DMS153 (cell line): ENCODE data around the gene NWD2.

Experiments
- DNase-seq: peaks from one replicate; lab custom pipeline; 2025; lab: John Stamatoyannopoulos, UW

NWD2 gene

DNA sequence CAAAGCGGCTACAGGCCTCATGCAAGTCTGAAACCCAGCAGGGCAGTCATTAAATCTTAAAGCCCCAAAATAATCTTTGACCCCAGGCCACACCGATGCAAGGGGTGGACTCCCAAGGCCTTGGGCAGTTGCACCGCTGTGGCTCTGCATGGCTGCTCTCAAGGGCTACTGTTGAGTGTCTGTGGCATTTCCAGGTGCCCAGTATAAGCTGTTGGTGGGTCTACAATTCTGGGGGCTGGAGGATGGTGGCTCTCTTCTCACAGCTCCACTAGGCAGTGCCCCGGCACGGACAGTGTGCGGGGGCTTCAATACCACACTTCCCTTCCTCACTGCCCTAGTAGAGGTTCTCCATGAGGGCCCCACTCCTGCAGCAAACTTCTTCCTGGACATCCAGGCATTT lies 60.1 kb downstream of the NWD2 start:
- no peak for DNase-seq

DNA sequence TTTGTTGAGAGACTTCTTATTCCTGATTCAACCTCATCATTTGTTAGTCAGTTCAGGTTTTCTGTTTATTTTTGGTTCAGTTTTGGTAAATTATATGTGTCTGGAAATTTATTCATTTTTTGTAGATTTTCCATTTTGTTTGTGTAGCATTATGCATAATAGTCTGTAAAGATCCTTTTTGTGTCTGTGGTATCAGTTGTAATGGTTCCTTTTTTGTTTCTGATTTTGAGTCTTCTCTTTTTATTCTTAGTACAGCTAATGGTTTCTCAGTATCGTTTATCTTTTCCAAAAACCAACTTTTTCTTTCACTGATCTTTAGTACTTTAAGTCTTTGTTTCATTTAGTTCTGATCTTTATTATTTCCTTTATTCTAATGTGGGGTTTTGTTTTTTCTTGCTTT lies 61.4 kb downstream of the NWD2 start:
- DNase-seq = no peak

DNA sequence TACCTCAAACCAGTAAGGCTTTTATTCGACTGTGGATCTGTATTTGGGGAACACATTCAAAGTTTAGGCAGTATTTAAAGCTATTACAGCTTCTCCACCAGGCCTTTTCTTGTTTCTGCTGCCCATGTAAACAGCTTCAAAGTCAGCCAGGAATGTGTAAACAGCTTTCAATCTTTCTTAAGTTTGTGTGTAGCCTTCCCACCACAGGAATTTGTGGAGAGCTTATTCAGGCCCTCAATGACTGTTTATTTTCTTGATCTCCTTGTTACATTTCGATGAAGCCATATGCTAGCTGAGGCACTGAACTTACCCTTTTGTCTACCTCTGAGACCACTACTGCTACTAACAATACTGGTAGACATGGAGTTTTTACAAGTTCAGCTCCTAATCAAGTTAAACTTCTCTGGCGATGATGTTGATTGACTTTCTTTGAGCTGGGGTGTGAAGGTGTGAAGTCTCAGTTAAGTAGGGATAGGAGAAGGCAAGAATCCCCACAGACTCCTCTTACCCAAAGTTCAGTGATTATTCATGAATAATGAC lies 72.6 kb downstream of the NWD2 start:
- no peak for DNase-seq

DNA sequence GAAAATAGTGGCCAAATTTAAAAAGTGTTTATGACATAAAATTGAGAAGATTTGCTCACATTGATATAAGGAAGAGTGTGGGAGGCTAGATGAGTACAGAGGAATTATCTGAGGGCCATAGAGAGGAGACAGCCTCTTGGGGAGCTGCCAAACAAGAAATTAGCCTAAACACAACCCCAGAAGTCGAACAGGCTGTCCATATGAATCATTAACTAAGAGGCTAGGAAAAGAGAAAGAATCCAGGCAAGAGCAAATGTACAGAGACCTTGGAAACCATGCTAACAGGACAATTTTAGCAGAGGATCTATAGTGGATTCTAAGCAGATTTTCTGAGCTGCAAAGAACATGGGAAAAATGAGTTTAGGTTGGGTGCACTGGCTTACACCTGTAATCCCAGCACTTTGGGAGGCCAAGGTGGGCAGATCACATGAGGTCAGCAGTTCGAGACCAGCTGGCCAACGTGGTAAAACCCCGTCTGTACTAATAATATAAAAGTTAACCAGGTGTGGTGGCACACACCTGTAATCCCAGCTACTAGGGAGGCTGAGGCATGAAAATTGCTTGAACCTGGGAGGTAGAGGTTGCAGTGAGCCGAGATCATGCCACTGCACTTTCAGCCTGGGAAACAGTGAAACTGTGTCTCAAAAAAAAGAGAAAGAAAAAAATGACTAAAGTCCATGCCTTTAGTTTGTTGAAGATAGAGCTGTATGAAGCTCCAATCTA lies 76.1 kb downstream of the NWD2 start:
- no peak for DNase-seq

DNA sequence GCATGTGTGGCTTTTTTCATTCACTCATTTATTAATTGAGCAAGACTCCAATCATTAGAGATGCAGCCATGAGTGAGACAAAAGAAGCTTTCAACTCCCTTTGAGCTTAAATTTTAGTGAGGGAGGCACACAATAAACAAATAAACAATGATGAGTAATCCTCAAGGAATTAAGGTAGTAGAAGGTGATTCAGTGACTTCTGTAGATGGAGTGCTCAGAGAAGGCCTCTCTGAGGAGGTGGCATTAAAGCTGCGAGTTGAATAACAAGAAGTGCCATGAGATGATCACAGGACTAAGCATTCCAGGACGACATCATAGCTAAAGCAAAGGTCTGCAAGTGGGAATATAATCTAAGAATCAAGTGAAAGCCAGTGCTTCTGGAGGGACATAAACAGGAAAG lies 77.6 kb downstream of the NWD2 start:
- DNase-seq = no peak

DNA sequence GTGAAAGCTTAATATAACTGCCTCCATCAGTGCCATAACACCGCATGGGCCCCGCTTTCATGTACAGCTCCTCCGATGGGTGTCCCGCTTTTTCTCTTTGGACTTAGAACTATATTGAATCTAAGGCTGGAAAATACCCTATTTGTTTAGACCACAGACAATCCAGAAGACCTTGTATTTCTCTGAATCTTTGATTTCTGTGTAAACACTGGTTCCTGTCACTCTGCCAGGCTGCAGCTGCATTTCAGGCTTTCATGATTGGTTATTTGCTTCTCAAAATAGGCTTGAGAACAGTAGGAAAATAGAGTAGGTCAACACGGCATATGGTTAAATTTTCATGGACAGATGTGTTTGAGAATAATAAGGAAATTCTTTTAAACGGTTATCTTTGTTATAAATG lies 80.0 kb downstream of the NWD2 start:
- DNase-seq = peak; percentile 6

DNA sequence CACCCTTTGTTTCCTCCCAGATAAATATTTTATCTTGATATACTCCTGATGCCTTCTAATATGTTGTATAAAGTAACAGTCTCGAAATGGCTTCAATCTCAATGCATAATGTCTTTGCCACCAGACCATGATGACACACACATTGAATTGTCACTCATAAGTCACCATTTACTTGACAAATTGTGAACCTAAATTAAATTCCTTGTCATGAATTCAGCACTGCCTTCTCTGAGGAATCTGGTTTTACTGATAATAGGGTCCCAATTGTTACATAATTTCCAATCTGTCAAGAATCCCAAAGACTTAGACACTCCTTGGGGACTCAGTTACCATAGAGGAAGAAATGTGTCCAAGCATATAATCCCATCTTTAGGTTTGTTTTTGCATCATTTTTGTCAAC lies 82.3 kb downstream of the NWD2 start:
- DNase-seq = no peak

DNA sequence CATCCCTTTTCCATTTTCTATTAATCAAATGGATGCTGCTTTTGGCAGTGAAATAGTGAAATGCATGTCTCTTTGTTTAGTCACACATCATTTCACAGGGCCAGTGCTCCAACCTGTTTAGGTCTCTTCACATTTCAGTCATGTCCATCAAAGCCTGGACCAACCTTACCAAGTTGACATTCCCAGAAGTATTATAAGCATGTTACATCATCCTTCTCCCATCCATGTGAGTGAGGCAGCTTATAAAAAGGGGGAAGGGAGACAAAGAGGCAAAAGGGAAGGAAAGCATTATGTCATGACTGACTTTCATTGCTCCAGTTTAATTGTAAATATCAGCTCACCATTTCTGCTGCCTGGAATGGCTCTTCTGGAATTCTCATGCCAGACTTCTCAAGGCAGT lies 94.4 kb downstream of the NWD2 start:
- DNase-seq = peak; percentile 3

DNA sequence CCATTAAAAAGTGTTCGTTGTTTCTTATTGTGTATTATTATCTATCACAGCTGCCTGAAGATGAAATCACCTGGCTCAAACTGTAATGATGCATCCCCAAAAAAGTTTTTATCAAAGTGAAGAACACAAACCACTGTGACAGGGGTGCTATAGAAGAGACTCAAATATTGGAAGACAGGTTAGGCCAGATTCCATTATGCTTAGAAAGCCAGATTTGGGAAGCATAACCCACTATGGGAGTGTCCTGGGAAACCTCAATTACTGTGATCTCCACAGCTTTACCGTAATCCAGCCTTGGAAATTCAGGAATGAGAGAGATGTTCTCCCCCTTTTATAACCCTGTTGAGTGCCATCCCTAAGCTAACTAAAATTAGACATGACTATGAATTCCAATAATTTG lies 114.2 kb downstream of the NWD2 start:
- DNase-seq = no peak

DNA sequence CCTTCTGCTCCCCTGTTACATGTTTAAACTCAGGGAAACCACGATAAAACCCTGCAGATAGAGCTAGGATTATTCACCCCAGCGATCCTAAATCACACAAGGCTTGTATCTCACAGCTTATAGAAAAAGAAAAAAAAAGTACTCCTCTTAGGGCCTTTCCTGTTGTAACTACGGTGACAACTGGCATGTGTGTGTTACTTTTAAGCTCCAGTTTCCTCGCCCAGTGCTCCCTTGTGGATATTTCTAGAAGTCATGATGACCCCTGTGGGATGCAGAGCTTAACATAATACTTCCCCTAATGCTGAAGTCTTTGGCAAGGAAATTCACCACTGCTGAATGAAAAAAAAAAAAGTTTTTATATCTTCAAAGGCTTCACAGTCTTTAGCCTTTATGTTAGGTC lies 114.7 kb downstream of the NWD2 start:
- DNase-seq = no peak

DNA sequence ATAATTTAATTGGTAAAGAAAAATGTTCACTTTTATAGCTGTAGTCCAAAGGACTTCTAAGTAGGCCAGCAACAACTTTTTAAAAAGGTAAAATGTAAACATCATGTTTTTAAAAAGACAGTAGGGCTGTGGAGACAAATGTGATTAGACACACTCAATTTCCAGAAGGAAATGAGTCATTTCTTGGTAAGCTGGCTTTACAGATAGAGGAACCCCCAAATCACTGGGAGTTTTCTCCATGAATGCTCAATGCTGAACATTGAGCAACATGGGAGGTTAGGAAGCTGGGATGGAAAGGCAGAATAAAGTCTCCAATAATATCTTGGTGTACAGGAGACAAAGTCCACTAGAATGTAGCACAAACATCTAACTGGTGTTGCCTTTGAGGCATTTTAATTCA lies 121.3 kb downstream of the NWD2 start:
- DNase-seq = no peak

DNA sequence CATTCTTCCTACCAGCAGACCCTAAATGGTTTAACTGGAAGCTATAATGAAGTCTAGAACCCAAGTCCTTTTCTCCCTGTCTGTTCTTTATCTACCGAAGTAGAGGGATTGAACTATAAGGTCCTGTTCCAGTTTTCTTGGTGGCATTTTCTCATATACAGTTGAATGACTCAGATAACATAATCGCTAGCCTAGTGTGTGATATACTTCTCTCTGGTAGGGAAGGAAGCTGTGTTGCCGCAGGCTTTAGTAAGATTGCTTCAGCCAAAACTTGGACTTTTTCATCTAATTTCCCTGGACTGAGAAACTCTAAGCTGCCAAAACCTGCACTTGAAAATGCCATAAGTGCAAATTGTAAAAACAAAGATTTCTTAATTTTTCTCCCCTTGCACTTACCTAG lies 123.4 kb downstream of the NWD2 start:
- DNase-seq = no peak

DNA sequence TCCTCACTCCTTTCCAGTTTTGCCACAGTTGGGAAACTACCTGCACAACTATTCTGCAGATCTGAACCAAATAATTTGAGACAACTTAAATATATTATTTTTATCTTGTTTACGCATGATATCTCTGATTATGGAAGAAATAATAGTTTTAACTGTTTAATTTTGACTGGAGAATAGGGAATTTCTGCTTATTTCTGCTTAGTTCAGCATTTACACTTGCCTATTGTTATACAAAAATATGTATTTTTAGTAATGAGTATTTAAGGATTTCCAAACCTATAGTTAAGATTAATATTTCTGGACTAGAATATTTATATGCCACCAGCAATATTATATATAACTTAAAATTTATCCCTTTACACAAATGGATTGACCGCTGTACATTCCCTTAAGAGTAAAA lies 125.5 kb downstream of the NWD2 start:
- no peak for DNase-seq

DNA sequence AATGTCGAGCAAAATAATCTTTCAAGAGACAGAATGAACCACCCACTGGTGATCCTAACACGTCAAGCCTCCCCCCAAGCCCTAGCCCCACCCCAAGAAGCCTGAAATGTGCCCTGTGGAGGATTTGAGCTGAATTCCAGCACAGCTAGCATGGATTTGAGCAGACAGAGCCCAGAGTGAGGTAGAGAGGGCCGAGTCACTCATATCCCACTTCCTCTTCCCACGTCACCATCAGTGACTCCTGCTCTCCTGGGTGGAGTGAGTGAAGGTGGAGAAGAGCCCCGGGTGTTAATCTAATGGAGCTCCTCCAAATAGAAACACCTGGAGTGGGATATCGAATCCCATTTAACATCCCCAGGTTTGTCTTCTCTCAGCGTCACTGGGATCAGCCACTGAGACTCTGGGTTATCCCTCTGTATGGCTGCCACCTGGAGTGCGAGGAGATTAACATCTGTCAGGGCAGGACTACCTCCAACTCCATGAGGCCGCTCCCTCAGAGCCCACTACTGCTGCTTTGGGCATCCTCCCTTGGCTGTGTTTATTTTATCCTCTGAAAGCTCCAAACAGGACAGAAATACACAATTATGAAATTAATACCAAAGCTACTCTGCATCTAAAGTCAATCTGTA lies 136.6 kb downstream of the NWD2 start:
- DNase-seq = no peak

DNA sequence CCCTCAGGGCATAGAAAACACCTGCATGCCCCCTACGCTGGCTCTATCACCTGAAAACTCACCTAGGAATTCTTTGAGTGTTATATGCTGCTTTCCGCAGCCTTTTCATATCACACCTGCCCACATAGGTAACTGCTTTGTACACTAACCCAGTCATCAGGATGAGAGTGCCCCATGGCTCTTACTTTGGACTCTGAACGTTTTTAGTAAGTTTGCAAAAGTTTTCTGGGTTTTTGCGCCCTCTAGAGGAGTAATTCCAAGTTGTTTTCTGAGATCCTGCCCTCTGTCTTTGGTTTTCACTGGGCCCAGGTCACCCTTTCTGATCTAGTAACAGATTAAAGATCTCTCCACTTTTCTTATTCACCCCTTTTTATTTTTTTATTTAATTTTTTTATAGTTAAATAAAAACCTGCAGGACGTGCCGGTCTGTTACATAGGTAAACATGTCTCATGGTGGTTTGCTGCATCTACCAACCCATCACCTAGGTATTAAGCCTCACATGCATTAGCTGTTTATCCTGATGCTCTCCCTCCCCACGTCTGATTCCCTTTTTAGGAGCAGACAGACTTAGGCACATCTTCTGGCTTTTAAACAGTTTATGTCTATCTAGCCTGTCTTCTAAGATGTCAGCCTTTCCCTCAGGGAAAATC lies 139.2 kb downstream of the NWD2 start:
- DNase-seq = no peak

DNA sequence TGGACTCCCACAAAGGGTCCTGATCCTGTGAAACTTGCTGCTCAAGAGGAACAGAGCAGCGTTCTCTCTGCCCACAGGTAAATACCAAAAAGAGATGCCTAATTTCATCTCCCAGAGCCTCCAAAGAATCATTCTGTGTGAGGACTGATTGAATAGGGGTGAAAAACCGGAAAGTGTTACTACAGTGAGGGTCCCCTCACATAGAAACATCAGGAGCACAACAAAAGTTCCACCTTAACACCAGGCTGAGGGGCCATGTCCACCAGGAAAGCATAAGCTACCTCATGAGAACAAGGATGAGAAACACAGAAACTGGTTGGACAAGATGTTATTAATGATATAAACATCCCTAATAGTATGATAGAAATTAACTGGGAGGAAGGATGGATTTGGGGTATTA lies 140.9 kb downstream of the NWD2 start:
- DNase-seq = no peak

DNA sequence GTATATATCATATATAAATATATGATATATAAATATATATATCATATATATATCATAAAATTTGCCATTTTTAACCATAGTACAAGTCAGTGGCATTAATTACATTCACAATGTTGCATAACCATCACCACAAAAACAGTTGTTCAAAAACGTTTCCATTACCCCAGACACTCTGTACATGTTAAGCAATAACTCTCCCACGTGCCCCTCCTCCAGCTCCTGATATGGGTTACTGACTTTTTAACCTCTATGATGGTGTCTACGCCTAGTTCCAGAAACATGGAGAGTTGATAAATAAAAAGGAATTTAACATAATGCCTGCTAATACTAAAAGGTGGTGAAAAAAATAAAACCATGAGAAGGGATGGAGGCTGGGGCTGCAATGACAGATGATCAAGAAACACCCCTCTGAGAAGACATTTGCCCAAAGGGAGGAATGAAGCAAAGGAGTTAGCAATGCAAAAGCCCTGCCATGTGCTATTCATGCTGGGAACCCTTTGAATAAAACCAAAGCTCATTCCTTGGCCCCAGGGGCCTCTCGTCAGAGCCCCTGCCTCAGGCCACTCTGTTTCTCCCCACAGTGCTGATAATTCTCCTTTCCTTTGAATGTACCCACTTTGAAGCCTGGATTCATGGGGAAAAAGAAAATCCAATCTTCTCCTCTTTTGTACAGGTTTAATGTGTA lies 144.3 kb downstream of the NWD2 start:
- no peak for DNase-seq

DNA sequence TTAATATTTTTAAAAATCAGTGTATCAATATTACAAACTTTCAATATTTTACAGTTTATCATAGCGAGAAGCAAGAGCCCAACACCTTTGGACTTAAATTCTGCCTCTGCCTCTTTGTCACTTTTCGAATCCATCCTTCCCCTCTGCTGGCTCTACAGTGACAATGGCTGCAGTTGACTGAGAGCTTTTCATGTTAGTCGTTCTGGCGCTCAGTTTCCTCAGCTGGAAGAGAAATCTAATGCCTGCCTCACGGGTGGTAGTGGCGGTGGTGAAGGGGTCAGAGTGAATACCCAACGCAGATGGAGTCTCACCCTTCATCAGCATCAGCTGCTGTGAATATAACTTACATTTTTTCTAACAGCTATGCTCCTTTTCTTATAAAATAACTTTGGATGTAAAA lies 144.8 kb downstream of the NWD2 start:
- no peak for DNase-seq

DNA sequence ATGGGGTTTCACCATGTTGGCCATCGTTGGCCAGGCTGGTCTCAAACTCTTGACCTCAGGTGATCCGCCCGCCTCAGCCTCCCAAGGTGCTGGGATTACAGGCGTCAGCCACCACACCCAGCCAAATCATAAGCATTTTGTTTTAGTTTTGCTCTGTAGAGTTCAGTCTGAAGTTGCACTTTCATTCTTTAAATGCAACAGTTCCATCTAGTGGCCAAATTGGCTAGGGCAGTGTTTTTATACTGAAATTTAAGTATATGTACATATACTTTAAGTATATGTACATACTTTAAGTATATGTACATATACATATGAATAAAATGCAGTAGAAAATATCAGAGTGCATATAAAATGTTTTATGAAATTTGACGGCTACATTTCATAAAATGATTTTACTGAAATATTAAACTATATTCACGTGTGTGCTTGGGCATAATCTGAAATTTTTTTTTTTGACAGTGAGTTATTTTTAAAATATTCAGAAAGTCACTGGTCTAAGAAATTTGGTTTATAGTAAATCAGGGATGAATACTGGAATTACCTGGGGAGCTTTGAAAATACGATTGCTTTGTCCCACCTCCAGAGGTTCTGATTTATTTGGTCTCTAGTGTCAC lies 145.5 kb downstream of the NWD2 start:
- peak; percentile 16 for DNase-seq

DNA sequence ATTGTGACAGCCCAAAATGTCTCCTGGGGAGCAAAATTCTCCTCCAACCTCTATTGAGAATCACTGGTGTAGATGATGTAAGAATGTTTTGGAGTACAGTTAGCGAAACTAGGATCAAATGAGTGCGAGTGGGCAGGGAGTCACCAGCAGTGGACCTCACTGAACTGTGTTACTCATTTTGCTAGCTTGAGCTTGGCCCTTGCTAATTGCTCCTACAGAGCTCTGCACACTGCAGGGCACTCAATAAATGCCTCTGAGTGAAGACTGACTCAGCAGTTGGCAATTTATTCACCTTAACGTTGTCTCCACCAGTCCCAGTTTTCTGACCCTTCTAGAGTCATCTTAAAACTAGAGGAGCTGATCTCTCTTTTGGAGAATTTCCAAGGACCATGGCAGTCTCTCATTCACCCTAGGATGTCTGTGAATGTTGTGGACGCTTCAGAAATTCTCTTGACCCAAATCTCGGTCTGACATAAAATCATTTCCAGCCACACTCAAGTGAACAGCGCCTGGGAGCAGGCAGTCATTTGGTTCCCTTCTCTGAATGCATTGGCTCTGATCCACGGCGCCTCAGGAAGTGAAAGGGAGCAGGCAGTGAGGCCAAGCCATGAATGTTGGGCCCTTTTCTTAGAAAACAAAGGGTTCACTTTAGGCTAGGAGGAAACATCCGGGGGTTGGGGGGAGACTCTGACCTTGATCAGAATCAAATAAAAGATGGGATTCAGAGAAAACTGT lies 148.1 kb downstream of the NWD2 start:
- no peak for DNase-seq

DNA sequence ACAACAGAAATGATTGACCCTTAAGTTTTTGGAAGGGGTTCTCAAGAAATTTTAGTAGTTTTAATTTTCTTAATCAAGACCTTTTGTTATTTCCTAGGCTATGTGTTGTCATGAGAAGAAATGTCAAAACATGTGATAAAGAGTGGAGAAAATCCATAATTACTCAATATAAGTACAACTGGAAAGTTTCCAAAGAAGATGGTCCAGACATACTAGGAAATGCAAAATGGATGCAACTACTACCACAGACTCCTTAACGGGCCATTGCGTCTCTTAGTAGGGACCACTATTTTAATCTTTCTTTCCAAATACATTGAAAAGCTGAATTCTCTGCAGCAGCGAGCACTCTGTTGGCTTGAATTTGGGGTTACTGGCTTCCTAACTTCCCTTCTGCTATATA lies 148.8 kb downstream of the NWD2 start:
- DNase-seq = no peak

DNA sequence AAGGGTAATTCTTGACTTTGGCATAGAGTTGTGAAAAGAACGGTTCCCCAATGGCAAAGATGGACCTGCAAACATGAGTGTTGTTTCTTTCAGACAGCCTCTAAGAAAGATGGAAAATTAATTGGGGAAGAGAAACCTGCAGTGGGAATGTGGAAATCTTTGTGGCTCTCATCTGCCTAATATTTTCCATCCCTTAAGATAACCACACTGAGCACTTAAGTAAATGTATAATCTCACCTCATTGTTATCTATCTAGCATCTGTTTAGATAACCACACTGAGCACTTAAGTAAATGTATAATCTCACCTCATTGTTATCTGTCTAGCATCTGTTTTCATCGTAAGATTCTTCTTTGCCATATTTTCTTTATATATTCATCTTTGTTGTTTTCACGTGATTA lies 149.3 kb downstream of the NWD2 start:
- DNase-seq = no peak
